T47D (cell line): ENCODE measurements around the gene GOSR1.
"Not testable (repeated sequence)": the region's sequence is repeated elsewhere in the genome, so short reads cannot be mapped to it uniquely, and the experiment has no call there.

Experiments
- DNase-seq, 2 experiments: peaks; one replicate each; pipeline versions ENCODE4 v3.0.0 to v3.0.0-alpha.2; 2011 to 2012; ENCODE audit warnings: low read depth in 1 of 2, low spot score in 1 of 2
- JUND ChIP-seq: IDR thresholded peaks from 2 replicates; pipeline ENCODE4 v1.6.1; 2012; ENCODE audit warnings: low read depth
- in situ Hi-C: cut with HindIII; loops from 2 replicates; pipeline ENCODE4 v1.10.0; 2016; ENCODE audit warnings: low sequenced_read_pairs, low pct_unique_long_range_greater_than_20kb

GOSR1 gene

DNA sequence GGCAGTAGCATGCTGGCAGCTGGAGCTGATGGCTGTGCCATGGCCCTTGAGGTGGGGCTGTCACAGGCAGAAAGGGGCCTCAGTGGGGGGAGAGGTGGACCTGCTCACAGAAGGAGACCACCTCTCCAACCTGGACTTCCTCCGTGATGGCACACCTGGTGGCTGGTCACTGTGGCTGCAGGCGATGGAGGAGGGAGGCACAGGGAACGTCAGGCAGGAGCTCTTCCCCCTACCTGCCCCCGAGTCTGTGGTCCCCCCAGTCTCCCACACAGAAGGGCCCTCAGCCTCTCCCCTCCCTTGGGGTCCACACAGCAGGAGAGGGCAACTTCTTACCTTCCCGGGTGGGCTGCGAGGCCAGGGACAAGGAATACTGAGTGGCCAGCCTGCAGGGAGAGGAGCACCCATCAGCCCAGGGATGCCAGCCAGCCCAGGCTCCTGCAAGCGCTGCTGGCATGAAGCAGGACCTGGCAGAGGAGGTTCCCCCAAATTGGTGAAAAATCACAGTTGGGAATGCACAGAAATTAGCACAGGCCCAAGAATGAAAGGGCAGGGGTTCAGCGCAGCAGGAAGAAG is 96.5 kb downstream of the GOSR1 start:
- in situ Hi-C loops: no loop called here
- TF ChIP-seq JUND: no peak
- DNase-seq: no peak

DNA sequence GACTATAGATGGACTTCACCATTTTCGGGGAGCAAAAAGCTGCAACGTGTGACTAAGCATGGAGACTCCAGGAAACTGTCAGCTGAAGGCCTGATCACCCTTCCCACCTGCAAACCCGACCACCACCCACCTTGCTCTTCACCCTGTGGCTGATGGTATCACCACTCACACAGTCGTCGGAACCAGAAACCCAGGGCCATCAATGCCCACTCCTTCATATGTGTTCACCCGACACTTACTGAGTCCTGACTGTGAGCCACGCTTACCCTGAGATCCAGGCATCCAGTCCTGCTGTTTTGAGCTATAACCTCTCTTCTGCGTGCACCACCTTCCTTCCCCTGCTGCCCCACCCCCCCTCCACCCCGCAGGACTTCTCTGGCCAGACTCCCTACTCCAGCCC is 97.1 kb downstream of the GOSR1 start:
- in situ Hi-C loops, DNase-seq: not testable (repeated sequence)

DNA sequence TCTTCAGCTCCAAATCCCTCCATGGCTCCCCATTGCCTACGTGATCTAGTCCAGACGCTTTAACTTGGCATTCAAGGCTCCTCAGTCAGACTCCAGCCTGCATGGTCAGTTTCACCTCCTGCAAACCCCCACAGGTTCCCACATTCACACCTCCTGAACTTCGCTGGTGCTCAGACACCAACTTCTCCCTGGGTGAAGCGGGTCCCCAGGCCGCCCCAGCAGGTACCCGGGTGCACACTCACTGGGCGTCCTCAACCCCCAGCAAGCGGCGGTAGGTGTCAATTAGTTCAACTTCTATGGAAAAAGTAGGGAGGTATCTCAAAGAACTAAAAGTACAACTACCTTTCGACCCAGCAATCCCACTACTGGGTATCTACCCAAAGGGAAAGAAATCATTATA is 97.6 kb downstream of the GOSR1 start:
- in situ Hi-C loops, DNase-seq: not testable (repeated sequence)

DNA sequence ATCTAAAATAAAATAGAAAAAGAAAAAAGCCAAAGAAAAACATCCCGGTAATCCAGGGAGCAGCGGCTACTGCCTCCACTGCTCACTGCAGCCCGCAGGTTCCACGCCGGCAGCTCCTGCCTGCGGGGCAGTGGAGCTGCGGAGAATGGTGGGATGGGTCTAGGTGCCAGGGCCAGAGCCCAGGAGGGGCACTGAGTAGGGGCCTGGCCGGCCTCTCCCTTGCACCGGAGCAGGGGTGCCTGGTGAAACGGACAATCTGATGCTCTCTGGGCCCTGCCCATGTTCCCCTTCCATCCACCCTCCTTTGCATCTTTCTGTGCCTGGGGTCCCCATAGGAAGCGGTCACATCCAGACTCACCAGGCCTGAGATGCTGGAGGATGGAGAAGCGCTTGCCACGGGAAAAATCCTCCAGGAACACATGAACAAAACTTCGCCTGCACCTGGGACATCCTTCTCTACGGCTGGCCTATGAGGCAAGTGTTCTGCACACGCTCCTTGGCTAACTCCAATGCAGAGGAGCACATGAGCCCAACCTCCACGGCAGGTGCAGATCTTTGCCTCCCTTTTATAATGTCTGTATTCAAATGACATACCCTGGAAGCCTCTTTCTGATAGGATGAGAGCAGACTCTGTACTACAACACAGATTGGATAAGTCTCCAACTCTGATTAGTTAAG is 98.6 kb downstream of the GOSR1 start:
- DNase-seq, in situ Hi-C loops: not testable (repeated sequence)

DNA sequence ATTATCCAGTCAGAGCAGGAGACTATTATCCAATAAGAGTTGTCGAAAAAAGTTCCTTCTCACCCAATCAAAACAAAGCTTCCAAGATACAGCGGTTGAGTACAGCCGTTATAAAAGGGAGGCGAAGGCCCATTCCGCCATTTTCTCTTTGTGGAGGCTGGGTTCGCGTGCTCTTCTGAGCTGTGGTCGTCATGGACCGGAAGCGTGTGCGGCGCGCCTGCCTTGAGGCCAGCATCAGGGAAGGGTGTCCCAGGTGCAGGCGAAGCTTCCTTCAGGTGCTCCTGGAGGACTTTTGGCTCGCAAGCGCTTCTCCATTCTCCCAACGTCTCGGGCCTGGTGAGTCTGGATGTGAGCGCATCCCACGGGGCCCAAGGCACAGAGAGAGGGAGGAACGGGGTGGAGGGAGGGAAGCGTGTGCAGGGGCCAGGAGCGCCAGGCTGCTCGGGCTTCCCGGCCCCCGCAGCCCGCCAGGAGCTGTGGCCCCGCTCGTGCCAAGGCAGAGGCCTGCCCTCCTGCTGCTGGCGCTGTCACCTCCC is 99.2 kb downstream of the GOSR1 start:
- TF ChIP-seq JUND: no peak
- in situ Hi-C loops: no loop called here
- no peak for DNase-seq
